Urinary bladder (tissue), 4 donors: ENCODE measurements around the gene DDX39A. TPM values are rescaled to one million over a fixed set of nuclear protein-coding genes. Genes with fewer than 3 reads are reported as not detected.

Experiments used
- DNase-seq: peaks from one replicate; pipeline ENCODE4 v3.0.0-alpha.2; 2015; ENCODE audit errors: extremely low spot score
- H3K27ac ChIP-seq: one replicate; pipeline ENCODE4 v1.5.1; 2013; ENCODE audit warnings: low read depth, mild to moderate bottlenecking, moderate library complexity
- H3K36me3 ChIP-seq: one replicate; pipeline ENCODE4 v1.6.1; 2013; ENCODE audit warnings: mild to moderate bottlenecking, moderate library complexity; ENCODE audit not compliant: insufficient read depth
- H3K4me1 ChIP-seq: one replicate; pipeline ENCODE4 v1.6.1; 2013; ENCODE audit warnings: mild to moderate bottlenecking, moderate library complexity; ENCODE audit not compliant: insufficient read depth
- H3K4me3 ChIP-seq: one replicate; pipeline ENCODE4 v1.5.1; 2013; ENCODE audit warnings: low read depth, low read length
- WGBS: extraction: QIAGEN DNeasy Blood & Tissue Kit; methylation state at CpG from one replicate; pipeline ENCODE4 v1.1.7; 2013; 5-methylcytosine and 5-hydroxymethylcytosine counted together
- polyA plus RNA-seq: library from polyadenylated mRNA; stranded (reverse); fragments of 200-250 nt; gene quantifications from one replicate; pipeline ENCODE4 v1.2.3, GENCODE V29; 2013
- total RNA-seq: library from RNA; depleted of rRNA; stranded (reverse); fragments of >200 nt; gene quantifications from one replicate; pipeline ENCODE4 v1.2.3, GENCODE V29; 2014
- donor health status: healthy with polysubstance abuse.
- donor health status: healthy.

DDX39A gene
- total and polyA plus RNA-seq, 2 donors, result 24.0 to 52.2 TPM

GRCh38 chr19:14442891-14443631 is 23.9 kb upstream of the DDX39A start:
- DNase-seq, result no peak
- Histone ChIP-seq H3K4me3 (no peak overlapping the region), H3K27ac (no peak overlapping the region), H3K36me3 (no peaks in the 10 kb centered on the region), H3K4me1 (no peaks in the 10 kb centered on the region)
- 91% methylated on average over 16 of the region's 16 CpGs for WGBS

GRCh38 chr19:14441041-14441938 is 22.1 kb upstream of the DDX39A start:
- no peak overlapping the region for H3K27ac ChIP-seq
- WGBS, result 83% methylated on average over 34 of the region's 34 CpGs
- DNase-seq, result no peak
- H3K36me3 ChIP-seq, result no peaks in the 10 kb centered on the region
- no peak overlapping the region for H3K4me3 ChIP-seq
- no peaks in the 10 kb centered on the region for H3K4me1 ChIP-seq

DNA sequence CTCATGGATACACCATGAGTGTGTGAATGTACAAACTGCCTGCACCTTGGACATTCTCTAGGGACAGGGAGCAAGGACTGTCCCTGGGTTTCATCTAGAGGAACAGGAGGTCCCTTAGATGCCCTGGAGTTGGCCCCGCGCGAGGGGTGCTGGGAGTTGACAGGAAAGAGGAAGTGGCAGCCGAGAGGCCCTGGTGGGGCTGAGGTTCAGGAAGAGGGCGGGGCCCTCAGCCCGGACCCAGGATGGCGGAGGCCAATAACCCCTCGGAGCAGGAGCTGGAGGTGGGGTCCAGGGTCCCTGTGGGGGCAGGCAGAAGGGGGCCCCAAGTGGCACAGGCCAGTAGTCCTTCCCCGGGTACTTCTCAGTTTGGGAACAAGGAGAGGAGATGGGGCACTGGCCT is 20.9 kb upstream of the DDX39A start:
- no peak for DNase-seq
- Histone ChIP-seq H3K4me1 (no peaks in the 10 kb centered on the region), H3K27ac (peak overlapping the region; percentile 47), H3K4me3 (peak overlapping the region; percentile 20), H3K36me3 (no peaks in the 10 kb centered on the region)
- WGBS, result 33% methylated on average over 9 of the region's 9 CpGs

DNA sequence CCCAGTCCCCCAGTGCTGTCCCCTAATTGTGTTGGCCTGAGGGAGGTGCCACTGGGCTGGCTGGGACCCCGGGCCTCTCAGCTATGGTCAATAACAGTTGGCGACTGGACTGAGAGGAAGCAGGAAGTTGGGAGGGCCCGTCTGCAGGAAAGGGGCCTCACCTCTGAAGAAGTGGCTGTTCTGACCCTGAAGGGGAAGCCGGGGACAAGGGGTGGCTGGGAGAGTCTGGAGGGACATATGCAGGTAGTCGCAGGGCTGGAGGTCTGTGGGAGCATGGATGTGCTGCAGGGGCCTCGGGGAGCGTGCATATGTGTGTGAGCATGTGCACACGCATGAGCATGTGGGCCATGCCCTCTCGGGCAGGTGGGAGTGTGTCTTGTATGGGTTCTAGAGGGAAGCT is 19.9 kb upstream of the DDX39A start:
- Histone ChIP-seq H3K4me1 (no peaks in the 10 kb centered on the region), H3K27ac (no peak overlapping the region), H3K4me3 (no peak overlapping the region), H3K36me3 (no peaks in the 10 kb centered on the region)
- 65% methylated on average over 9 of the region's 9 CpGs for WGBS
- DNase-seq, result no peak

DNA sequence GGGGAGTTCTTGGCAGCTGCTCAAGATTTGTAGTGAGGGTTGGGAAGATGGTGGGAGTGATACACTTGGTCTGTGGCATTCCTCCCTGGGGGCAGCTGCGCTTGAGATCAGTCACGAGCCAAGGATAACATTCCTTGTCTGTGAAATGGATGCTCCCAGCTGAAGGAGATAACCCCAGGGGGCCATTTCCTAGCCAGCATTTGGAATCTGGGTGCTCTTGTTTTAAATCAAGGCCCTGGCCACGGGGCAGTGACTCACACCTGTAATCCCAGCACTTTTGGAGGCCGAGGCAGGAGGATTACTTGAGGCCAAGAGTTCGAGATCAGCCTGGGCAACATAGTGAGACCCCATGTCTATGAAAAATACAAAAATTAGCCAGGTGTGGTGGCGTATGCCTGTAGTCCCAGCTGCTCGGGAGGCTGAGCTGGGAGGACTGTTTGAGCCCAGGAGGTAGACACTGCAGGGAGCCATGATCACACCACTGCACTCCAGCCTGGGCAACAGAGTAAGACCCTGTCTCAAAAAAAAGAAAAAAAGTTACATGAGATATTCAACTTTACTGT is 18.5 kb upstream of the DDX39A start:
- 91% methylated on average over 7 of the region's 7 CpGs for WGBS
- Histone ChIP-seq H3K4me1 (no peaks in the 10 kb centered on the region), H3K36me3 (no peaks in the 10 kb centered on the region), H3K4me3 (no peak overlapping the region), H3K27ac (no peak overlapping the region)
- DNase-seq, result no peak

DNA sequence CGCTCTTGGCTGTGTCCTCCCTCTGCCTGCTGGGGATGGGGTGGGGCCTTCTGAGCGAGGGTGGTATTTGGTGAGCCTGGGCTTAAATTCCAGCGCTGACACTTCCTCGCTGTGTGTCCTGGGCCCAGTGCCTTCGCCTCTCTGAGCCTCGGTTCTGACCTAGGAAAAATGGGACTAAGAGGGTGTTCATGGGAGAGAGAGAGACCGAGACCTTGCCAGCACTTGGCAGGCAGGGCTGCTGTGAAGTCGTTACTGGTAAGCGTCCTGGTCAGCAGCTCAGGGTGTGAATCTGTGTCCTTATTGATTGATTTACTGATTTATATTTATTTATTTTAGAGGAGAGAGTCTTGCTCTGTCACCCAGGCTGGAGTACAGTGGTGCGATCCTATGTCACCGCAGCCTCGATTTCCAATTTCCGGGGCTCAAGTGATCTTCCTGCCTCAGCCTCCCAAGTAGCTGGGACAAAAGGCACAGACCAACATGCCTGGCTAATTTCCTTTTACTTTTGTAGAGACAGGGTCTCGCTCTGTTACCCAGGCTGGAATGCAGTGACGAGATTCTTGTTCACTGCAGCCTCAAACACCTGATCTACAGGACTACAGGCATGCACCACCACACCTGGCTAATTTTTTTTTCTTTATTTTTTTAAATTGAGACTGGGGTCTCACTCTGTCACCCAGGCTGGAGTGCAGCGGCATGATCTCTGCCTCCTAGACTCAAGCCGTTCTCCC is 16.3 kb upstream of the DDX39A start:
- Histone ChIP-seq H3K4me1 (no peaks in the 10 kb centered on the region), H3K27ac (no peak overlapping the region), H3K36me3 (no peaks in the 10 kb centered on the region), H3K4me3 (no peak overlapping the region)
- WGBS, result 65% methylated on average over 17 of the region's 17 CpGs
- no peak for DNase-seq

GRCh38 chr19:14434543-14435319 is 15.6 kb upstream of the DDX39A start:
- no peaks in the 10 kb centered on the region for H3K4me1 ChIP-seq
- peak overlapping the region; percentile 98 for H3K4me3 ChIP-seq
- H3K27ac ChIP-seq, result peak overlapping the region; percentile 13
- H3K36me3 ChIP-seq, result no peaks in the 10 kb centered on the region
- DNase-seq, result no peak
- 43% methylated on average over 23 of the region's 23 CpGs for WGBS

DNA sequence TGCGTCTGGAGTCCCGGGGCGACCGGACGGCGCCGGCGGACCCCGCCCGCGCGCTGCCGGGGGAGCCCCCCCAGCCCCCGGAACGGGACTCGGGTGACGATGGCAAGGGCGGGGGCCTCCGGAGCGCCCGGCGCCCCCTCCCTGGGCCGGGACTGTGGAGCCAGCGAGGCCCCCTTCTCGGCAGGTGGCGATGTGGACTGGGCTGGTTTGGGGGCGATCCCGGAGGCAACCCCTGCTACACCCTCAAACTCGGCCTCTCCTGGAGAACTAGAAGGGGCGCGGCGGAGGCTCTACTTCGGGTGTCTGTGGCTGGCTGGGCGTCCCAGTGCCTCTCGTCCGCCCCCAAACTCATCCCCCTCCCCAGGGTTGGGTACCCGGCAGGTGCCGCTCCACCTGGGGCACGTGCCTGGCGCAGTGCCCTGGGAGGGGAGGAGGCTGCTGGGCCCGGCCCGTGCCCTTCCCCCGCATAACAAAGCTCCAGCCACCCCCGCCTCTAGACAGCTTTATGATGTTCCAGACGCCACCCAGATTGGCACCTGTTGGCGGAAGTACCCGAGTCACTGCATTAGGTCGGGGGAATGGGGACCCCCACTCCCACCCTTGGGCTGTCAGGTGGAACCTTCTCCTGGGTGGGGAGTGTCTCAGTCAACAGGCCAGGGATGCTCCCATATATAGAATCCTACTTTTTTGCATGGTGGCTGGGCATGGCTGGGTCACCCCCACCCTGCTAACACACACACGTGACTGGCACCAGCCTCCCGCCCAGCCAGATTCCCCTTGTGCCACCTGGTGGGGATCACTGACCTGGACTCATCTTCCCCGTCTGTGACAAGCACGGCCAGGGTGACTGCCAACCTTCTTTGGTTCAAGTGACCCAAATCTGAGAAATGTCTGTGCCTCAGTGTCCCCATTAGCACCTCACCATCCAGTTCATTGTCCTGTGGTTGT is 14.7 kb upstream of the DDX39A start:
- peak overlapping the region; percentile 68 for H3K27ac ChIP-seq
- 2% methylated on average over 52 of the region's 52 CpGs for WGBS
- peak overlapping the region; percentile 98 for H3K4me3 ChIP-seq
- H3K4me1 ChIP-seq, result no peaks in the 10 kb centered on the region
- no peaks in the 10 kb centered on the region for H3K36me3 ChIP-seq
- DNase-seq, result no peak

DNA sequence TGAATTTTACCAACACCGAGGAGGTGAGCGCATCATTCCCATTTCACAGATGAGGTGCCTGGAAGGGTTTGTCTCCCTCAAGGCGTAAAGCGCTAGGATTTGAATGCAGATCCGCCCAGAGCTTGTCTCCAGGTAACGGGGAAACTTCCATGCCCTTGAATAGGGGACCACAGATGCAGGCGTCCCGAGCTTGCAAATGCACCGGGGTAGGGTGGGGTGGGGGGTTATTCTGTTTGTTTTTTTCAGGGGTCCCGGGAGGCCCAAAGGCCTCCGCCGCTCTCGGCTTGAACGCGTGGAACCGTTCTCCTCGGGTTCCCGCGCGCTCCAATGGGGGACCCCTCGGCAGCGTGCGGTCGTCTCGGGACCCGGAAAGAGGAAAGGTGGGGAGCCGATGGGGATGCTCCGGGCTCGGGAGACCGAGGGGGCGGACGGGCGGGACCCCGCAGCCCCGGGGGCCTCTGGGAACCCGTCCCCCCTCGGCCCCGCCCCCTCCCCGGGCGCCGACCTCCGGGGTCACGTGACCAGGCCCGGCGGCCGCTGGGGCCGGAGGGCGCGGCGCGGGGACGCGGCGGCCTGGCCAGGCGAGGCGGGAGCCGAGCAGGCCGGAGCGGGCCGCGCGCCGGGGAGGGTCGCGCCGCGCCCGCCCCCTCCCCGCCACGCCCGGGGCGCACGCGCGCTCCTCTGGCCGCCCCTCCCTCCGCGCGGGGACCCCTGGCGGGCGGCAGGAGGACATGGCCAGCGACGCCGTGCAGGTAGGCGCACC is 13.8 kb upstream of the DDX39A start, which contains the start of gene PKN1:
TSS of gene PKN1 (plus strand) at position 516 of the 763 bp plus-strand sequence. CDS start at position 732, 216 bp downstream.
- Histone ChIP-seq H3K36me3 (no peaks in the 10 kb centered on the region), H3K4me1 (no peaks in the 10 kb centered on the region), H3K4me3 (peak within 1 kb of the TSS; percentile 98), H3K27ac (peak within 1 kb of the TSS; percentile 68)
- 3% methylated on average over 80 of the region's 85 CpGs for WGBS
- no peak for DNase-seq

- no peak for DNase-seq
- no peaks in the 10 kb centered on the region for H3K4me1 ChIP-seq
- no peaks in the 10 kb centered on the region for H3K36me3 ChIP-seq
- H3K4me3 ChIP-seq, result no peak overlapping the region
- 74% methylated on average over 3 of the region's 3 CpGs for WGBS
- H3K27ac ChIP-seq, result no peak overlapping the region
Measured at GRCh38 chr19:14430712-14431111, 11.6 kb upstream of the DDX39A start.

DNA sequence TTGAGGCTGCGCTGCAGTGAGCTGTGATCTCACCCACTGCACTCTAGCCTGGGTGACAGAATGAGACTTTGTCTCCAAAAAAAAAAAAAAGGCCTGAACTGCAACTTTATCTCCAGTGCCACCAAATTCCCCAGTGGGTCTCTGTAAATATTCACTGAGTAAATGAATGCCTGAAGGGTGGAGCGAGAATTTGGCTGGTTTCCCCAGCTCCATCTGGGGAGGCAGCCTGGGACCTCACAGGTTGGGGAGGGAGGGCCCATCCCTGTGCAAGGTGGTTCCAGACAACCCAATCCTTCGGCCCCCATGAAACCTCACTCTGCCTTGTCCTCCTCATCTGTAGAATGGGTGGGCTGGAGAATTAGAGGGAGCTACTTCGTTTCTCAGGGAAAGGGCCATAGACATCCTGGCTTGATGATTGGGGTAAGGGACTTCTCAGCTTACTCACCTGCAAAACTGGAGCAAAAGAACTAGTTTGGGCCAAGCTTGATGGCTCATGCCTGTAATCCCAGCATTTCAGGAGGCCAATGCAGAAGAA is 9.8 kb upstream of the DDX39A start:
- DNase-seq, result no peak
- no peaks in the 10 kb centered on the region for H3K36me3 ChIP-seq
- 76% methylated on average over 4 of the region's 4 CpGs for WGBS
- no peaks in the 10 kb centered on the region for H3K4me1 ChIP-seq
- no peak overlapping the region for H3K4me3 ChIP-seq
- H3K27ac ChIP-seq, result no peak overlapping the region
